Stimulated activated naive CD8-positive, alpha-beta T cell treated with anti-CD3 and anti-CD28 coated beads, Interleukin-15, Interleukin-2, amounts not matched to agents 100 U/mL and 50 U/mL, for 24 hours (primary cell): ENCODE data around the gene KDM6A.
"Not testable (repeated sequence)": the region's sequence is repeated elsewhere in the genome, so short reads cannot be mapped to it uniquely, and the experiment has no call there.

Experiments used
- ATAC-seq: fragments of 150-1000 bp; cut with Tn5 transposase; one replicate; pipeline ENCODE4 v1.10.0; 2021
- DNase-seq: peaks from one replicate; pipeline ENCODE4 v3.0.0; 2021

The KDM6A gene

DNA sequence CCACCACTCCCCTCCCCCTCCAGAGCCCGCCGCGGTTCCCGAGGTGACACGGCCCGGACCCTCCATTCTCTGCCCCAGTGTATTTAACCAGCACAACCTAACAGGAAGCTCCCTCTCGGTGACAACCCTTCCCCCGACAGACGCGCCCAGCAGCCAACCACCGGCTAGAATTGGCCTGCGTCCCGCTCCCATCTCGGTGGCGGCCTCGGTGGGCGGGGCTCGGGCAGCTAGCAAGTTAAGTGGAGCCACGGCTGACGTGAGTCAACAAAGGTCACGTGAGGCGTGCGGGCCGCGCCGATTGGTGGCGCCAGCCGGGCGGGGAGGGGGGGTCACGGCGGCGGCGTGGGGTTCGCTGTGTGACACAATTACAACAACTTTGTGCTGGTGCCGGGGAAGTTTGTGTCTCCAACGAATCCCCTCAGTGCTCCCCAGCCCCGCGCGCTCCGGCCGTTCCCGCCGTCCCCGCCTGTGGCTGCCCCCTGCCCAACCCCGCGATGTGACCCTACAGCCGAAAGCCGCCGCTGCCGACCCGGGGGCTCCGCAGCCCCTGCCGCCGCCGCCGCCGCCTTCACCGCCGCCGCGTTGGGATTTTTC, at the start of gene KDM6A:
TSS of gene KDM6A (plus strand) at position 368 of the 594 bp plus-strand sequence. CDS start 364 bp downstream, outside the sequence.
- peak; percentile 88 for ATAC-seq

DNA sequence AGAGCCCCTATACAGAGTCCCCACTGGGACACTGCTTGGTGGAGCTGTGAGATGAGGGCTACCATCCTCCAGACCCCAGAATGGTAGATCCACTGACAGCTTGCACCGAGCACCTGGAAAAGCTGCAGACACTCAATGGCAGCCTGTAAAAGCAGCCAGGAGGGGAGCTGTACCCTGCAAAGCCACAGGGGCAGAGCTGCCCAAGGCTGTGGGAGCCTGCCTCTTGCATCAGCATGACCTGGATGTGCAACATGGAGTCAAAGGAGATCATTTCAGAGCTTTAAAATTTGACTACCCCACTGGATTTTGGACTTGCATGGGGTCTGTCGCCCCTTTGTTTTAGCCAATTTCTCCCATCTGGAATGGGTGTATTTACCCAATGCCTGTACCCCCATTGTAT, 49.8 kb upstream of the KDM6A start:
- not testable (repeated sequence) for DNase-seq, ATAC-seq

More for the DNA sequence above, at the start of gene KDM6A:
- DNase-seq: peak; percentile 93

DNA sequence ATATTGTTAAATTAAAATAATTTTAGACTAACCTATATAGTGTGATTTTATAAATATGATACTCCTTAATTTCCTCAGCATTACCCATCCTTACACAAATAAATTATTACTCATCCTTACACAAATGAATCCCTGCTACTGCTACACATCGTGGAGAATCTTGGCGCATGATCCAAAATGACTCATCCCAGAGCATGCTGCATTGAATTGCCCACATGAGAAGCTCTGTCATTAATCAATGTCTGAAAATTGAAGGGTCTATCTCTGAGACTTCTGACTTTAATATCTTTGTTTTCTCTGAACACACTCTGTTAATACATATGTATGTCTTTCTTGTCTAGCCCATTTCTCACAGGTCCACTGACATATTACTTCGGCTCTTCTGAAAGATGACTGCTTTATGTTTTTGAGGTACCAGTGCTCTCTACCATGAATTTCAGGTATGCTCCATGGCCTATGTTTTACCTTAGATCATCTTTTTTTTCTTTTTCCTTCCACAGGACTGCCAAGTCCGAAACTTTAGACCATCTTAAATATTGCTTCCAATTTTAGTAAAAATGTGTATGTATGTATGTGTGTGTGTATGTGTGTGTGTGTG, 44.9 kb upstream of the KDM6A start:
- DNase-seq: no peak
- ATAC-seq: no peak

DNA sequence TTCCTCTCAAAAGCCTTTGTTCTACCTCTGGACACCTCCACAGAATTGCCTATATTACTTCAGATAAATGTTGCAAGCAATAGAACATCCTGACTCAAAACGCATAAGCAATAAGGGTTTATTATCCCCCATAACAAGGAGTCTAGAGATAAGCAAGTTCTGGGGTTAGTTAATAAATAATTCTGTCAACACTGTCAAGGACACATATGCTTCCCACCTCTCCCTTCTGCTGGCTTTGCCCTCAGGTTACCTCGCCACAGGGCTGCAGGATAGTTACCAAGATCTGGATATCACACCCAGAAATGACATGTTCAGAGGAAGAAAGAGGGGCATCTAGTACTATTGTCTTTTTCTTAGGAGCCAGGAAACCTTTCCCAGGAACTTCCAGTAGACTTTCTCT, 43.2 kb upstream of the KDM6A start:
- DNase-seq (no peak), ATAC-seq (no peak)

DNA sequence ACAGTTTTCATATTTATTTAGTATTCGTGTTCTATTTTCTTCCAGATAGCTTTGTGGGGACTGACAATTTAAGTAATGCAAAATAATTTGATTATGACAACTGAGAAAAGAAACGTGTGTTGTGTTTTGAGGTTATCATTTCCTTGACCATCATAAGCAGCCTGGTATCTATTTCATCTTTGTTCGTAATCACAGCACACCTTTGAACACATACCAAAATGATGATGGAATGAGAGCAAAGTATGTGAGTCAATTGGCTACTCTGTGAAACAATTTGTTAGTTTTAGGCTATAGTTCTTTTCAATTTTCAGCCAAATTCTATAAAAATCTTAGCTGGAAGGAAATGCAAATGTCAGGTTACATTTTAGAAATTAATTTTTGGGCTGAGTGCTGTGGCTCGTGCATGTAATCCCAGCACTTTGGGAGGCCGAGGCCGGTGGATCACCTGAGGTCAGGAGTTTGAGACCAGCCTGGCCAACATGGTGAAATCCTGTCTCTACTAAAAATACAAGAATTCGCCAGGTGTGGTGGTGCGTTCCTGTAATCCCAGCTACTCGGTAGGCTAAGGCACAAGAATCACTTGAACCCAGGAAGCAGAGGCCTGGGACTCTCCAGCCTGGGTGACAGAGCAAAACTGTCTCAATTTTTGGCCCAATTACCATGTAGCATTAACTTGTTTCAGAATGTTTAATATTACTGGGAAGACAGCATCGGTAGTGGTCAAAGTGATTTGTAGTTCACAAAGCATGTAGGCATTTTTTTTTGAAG, 30.3 kb upstream of the KDM6A start:
- ATAC-seq: no peak
- no peak for DNase-seq

DNA sequence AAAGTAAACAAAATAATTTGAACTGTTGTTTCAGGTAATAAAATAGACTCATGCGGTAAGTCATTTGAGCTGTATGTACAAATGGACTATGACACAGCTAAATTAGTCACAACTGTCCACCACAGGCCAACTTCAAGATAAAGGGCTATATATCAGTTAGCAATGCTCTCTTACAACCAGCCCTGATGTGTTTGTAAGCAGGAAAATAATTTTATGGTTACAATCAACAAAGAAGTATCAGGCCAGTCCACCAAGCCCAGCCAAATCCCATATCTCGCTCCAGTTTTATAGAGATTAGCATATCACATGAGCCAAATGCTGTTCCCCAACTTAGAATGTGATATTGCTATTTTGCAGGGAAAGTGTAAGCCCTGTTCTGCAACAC, 29.7 kb upstream of the KDM6A start:
- no peak for ATAC-seq
- no peak for DNase-seq

DNA sequence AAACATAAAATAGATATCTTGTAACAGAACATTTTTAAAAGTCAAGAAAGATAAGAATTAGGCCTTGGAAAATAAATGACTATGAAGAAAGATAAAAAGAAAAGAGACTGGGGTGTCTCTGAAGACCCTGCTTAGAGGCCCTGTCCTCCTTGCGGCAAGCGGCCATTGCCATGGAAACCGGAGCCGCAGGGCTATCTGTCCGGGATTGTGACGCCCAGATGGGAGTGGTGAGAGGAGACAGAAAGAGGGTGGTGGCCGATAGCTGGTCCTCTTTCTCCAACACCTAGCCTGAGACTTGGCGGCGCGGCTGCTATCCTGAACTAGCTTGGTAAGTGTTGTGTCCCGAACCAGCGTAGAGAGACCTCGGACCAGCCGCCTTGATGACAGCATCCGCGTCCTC, 29.2 kb upstream of the KDM6A start, which contains the start of gene DUSP21:
TSS of gene DUSP21 (plus strand) at position 269 of the 400 bp plus-strand sequence. CDS start at position 381, 112 bp downstream.
- no peak for ATAC-seq
- DNase-seq: no peak

DNA sequence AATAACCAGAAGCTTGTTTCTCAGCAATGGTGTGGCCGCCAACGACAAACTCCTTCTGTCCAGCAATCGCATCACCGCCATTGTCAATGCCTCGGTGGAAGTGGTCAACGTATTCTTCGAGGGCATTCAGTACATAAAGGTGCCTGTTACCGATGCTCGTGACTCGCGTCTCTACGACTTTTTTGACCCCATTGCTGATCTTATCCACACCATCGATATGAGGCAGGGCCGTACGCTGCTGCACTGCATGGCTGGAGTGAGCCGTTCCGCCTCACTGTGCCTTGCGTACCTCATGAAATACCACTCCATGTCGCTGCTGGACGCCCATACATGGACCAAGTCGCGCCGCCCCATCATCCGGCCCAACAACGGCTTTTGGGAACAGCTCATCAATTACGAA, 28.8 kb upstream of the KDM6A start:
- ATAC-seq (no peak), DNase-seq (no peak)

DNA sequence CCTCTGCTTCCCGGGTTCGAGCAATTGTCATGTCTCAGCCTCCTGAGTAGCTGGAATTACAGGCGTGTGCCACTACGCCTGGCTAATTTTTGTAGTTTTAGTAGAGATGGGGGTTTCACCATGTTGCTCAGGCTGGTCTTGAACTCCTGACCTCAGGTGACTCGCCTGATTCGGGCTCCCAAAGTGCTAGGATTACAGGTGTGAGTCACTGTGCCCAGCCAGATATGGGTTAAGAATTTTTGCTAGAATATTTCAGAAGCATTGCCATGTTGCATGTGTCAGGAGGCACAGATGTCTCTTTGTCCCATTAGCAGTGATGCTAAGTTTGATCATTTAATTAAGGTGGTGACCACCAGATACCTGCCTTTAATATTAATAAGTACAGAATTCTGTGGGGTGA, 22.1 kb upstream of the KDM6A start:
- DNase-seq, ATAC-seq: not testable (repeated sequence)

DNA sequence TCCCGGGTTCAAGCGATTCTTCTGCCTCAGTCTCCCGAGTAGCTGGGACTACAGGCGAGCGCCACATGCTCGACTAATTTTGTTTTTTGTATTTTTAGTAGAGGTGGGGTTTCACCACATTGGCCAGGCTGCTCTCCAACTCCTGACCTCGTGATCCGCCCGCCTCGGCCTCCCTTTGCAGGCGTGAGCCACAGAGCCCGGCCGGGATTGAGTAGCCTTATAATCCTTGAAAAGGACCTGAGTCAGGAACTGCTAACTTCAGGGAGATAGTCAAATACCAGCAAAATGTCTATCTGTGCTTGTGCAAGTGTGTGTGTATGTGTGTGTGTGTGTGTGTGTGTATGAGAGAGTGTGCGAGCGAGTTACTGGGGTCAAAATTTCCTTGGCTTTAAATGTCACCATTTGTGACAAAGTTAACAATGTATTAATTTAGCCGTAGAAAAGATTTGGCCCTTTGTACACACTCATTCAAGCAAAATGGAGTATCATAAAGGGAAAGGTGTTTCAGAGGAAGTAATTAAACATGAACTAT, 1.8 kb upstream of the KDM6A start:
- ATAC-seq (no peak), DNase-seq (no peak)

DNA sequence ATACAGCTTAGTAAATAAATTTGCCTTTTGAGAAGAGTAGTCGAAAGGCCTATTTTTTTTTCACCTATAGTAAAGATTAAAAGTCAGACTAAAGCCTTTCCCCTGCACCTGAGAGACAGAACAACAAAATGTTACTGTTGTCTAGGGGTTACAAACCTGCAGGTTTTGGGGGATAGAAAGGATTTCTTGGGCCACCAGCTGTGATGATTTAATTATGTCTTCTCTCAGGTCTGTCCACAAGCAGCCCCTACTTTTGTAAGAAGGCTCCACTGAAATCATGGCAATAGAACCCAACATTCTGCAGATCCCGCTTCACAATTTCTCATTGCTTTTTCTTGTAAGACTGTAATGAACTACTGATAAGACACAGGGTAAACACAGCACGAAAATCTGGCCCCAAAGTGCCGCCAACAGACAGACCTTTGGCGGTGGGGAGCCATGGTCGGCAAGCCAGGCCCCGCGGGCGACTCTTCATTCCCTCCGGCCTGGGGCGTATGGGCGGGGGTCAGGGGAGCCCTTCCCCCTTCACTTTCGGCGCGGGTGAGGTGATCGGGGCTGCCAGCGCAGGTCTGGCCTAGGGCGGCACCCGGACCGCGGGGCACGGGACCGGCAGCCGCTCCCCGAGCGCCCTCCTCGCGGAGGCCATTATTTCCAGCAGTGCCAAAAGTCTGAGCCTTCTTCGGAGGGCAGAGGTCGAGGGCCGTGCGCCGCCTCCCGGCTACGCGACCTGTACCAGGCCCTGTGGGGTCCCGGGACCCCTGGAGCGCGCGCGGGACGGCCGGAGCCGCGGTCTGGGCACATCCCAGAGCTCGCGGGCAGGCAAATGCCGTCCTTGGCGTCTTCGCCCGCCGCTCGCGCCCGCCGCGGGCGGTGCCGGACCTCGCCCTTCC, 812 bp upstream of the KDM6A start:
- ATAC-seq (peak; percentile 16), DNase-seq (peak; percentile 36)

DNA sequence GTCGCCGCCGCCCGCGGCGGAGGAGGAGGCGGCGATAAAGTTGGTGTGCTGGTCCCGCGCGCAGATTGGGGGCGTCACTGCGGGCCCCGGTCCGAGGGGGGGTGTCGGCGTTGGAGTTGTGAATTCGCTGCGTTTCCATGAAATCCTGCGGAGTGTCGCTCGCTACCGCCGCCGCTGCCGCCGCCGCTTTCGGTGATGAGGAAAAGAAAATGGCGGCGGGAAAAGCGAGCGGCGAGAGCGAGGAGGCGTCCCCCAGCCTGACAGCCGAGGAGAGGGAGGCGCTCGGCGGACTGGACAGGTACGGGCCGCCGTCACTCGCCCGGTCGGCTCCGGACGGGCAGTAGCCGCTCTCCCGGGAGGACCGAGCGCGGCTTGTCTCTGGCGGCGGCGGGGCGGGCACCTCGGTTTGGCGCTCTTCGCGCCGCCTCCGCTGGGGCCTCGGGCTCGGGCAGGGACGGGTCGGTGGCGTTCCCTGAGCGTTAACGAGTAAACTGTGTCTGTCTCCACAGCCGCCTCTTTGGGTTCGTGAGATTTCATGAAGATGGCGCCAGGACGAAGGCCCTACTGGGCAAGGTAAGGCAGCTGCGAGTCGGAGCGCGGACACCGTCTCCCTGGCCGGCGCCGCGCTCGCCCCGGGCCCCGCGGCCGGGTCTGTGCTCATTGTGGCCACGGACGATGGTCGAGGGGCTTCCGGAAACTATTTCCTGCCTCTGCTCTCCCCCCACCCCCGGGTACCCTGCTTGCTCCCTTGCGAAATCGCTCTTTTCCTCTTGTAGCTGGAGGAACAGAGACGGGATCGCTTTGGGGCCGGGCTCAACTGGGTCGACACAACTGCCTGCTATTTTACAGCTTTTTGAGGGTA, 658 bp downstream of the KDM6A start:
- DNase-seq: peak; percentile 48
- ATAC-seq: no peak

DNA sequence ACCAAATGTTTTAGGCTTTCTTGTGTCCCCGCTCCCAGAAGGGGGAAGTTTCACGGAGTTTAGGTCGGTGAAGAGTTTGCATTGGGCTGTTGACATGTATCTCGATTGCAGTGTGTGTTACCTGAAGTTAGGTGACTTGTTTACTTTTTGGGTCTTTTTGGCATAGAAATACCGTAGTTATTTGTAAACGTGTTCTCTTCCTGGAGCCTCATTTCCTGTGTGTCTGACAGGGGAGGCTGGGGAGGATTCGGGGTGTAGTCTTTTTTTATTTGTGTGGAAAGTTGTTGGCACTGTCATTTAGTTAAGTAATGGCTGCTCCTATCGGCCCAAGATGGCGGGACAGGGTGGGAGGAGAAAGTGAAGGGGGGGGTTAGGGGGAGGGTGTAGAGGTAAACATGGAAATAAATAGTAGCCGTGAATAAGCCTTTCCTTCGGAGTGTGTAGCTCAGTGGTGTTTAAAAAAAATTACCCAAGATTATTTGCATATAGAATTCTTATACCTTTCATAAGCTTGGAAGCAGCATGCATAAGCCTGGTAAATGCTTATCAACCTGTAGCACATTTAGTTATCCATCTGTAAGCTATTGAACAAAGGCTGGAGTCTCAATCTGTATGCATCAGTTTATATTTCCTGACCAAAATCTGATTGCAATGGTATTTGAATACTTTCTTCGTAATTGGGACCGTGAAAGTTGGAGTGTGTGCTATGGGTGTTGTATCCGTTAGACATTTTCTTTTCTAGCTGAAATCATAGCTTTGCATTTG, 1.6 kb downstream of the KDM6A start:
- DNase-seq (peak; percentile 41), ATAC-seq (peak; percentile 54)

DNA sequence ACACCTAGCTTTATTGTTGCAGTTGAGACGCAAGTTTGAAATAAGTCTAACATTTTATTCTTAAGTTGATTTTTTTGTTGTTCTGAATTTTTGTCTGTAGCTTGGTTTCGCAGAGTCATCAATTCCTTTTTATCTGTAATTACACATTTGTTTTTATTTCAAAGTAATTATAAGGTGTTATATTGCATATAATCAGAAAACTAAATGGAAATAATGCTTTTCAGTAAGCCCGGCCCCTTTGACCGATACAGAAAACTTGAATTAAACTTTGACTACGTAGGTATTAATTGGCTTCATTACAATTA, 2.1 kb downstream of the KDM6A start:
- DNase-seq (no peak), ATAC-seq (no peak)

DNA sequence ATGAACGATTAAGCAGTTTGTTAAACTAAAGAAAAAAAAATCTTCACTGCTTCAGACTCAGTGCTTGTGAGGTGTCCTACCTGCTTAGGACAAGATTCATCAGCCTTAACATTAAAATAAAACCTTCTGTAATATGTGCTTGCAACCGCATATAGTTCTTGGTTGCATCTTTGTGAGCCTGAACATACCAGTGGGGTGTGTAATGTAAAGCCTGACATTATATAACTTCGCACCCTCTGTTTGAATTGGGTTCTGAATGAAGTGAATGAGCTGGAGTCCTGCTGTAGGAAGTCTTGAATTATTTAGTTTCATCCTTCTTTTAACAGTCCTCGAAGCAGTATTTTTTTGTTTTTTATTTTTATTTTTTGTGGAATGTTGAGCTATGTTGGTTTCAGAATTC, 3.1 kb downstream of the KDM6A start:
- ATAC-seq (no peak), DNase-seq (no peak)

DNA sequence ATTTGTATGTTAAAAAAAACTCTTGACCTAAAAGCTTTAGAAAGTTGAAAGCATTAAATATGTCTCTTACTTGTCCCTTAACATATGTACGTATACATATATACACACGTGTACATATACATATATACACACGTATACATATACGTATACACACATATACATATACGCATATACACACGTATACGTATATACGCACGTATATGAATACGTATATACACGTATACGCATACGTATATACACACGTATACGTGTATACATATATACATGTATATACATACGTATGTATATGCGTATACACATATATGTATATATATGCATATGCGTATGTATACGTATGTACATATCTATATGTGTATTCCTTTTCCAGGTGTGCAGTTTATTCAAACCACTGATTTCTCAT, 3.8 kb downstream of the KDM6A start:
- DNase-seq: no peak
- no peak for ATAC-seq

DNA sequence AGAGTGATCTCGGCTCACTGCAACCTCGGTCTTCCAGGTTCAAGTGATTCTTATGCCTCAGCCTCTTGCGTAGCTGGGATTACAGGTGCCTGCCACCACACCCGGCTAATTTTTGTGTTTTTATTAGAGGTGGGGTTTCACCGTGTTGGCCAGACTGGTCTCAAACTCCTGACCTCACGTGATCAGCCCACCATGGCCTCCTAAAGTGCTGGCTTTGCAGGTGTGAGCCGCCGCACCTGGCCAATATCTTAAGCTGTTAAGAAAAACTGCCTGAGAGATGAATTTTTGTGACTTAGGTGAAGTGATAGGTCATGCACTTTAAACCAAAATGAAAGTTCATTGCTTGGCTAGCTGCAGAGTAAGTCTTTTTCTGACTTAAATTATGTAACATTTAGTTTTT, 5.8 kb downstream of the KDM6A start:
- DNase-seq (no peak), ATAC-seq (no peak)

DNA sequence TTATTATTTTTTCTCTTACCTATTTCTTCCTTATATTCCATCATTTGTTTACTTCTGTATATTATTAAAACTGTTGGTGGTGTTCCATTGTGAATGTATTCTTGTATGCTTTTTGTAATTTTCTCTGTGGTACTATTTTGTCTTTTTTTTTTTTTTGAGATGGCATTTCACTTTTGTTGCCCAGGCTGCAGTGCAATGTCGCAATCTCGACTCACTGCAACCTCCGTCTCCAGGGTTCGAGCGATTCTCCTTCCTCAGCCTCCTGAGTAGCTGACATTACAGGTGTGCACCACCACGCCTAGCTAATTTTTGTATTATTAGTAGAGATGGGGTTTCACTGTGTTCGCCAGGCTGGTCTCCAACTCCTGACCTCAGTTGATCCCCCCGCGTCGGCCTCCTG, 8.6 kb downstream of the KDM6A start:
- ATAC-seq: no peak
- no peak for DNase-seq

DNA sequence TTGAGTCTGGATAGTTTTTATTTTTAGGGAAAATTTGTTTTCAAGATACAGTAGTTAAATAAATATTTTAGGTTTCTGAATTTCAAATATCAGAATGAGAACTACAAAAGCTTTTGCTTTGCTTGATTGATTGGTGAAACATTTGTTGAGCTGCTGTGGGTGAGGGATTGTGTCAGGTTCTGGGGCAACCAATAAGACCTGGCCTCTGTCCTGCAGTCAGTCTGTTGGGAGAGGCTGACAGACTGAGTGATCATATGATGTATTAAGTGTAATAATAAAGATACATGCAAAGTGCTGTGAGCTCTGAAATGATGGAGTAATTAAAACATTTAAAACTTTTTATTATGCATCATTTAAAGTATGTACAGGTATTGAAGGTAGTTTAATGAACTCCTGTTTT, 9.6 kb downstream of the KDM6A start:
- no peak for ATAC-seq
- DNase-seq: no peak

DNA sequence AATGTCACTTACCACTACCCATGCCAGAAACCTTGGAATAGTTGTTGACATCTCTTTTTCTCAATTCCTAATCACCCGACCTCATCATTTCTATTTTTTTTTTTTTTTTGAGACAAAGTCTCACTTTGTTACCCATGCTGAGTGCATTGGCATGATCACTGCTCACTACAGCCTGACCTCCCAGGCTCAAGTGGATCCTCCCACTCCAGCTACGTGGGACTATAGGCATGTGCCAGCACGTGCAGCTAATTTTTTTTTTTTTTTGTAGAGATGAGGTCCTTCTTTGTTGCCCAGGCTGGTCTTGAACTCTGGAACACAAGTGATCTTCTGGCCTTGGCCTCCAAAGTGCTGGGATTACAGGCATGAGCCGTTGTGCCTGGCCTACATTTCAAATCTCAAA, 12.0 kb downstream of the KDM6A start:
- ATAC-seq (no peak), DNase-seq (no peak)

DNA sequence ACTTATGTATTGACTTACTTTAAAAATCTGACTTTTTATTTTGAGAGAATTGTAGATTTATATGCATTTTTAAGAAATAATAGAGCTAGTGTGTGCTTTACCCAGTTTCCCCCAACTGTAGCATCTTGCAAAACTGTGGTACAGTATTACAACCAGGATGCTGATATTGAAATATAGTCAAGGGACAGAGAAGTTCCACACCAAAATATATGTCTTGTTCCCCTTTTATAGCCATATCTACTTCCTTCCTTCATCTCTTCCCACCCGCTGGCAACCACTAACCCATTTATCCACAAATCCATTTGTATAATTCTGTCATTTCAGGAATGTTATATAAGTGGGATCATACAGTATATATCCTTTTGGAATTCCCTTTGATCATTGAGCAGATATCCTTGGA, 16.8 kb downstream of the KDM6A start:
- no peak for DNase-seq
- no peak for ATAC-seq
